NCI-H2081 treated with DMSO at 0.1 percent for 48 hours (cell line): ENCODE data around the gene MCF2L2.
"Not testable (repeated sequence)": the region's sequence is repeated elsewhere in the genome, so short reads cannot be mapped to it uniquely, and the experiment has no call there.

ENCODE experiments used
- DNase-seq: peaks from one replicate; lab custom pipeline; 2025; lab: John Stamatoyannopoulos, UW

The MCF2L2 gene, protein sequence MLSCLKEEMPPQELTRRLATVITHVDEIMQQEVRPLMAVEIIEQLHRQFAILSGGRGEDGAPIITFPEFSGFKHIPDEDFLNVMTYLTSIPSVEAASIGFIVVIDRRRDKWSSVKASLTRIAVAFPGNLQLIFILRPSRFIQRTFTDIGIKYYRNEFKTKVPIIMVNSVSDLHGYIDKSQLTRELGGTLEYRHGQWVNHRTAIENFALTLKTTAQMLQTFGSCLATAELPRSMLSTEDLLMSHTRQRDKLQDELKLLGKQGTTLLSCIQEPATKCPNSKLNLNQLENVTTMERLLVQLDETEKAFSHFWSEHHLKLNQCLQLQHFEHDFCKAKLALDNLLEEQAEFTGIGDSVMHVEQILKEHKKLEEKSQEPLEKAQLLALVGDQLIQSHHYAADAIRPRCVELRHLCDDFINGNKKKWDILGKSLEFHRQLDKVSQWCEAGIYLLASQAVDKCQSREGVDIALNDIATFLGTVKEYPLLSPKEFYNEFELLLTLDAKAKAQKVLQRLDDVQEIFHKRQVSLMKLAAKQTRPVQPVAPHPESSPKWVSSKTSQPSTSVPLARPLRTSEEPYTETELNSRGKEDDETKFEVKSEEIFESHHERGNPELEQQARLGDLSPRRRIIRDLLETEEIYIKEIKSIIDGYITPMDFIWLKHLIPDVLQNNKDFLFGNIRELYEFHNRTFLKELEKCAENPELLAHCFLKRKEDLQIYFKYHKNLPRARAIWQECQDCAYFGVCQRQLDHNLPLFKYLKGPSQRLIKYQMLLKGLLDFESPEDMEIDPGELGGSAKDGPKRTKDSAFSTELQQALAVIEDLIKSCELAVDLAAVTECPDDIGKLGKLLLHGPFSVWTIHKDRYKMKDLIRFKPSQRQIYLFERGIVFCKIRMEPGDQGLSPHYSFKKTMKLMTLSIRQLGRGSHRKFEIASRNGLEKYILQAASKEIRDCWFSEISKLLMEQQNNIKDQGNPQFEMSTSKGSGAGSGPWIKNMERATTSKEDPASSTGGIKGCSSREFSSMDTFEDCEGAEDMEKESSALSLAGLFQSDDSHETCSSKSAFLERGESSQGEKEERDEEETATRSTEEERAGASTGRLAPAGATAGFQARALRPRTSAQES

GRCh38 chr3:183428447-183429211, at the start of gene MCF2L2:
MCF2L2 (minus strand) TSS chr3:183428619; CDS start chr3:183427977, 642 bp downstream.
- DNase-seq = peak; percentile 45

GRCh38 chr3:183477801-183478456, 49.5 kb upstream of the MCF2L2 start:
- peak; percentile 98 for DNase-seq

- not testable (repeated sequence) for DNase-seq
These were observed 47.3 kb upstream of the MCF2L2 start for GRCh38 chr3:183475764-183476162.

GRCh38 chr3:183475016-183475763, 46.8 kb upstream of the MCF2L2 start:
- DNase-seq = no peak

- no peak for DNase-seq
These were observed 45.5 kb upstream of the MCF2L2 start for GRCh38 chr3:183473969-183474368.

GRCh38 chr3:183472155-183472554, 43.7 kb upstream of the MCF2L2 start:
- no peak for DNase-seq

GRCh38 chr3:183468424-183468823, 40.0 kb upstream of the MCF2L2 start:
- no peak for DNase-seq

GRCh38 chr3:183466575-183466974, 38.2 kb upstream of the MCF2L2 start:
- DNase-seq = no peak

- not testable (repeated sequence) for DNase-seq
These were observed 37.3 kb upstream of the MCF2L2 start for GRCh38 chr3:183465710-183466109.

DNA sequence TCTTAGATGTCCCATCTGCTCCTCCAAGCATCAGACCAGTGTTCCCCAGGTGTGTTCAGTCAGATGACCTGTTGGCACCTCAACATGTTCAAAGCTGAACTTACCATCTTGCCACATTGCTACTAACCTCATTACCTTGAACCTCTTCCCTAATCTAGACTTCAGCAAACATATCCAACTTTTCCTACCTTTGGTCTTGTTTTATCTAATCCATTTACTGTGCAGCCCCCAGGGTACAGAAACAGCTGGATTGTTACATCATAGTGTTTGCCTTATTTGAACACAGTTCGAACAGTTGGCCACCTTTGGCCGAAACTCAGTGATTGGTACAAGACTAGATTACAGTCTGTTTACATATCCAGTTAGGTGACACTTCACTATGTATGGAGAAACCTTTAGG, 36.1 kb upstream of the MCF2L2 start:
- no peak for DNase-seq

DNA sequence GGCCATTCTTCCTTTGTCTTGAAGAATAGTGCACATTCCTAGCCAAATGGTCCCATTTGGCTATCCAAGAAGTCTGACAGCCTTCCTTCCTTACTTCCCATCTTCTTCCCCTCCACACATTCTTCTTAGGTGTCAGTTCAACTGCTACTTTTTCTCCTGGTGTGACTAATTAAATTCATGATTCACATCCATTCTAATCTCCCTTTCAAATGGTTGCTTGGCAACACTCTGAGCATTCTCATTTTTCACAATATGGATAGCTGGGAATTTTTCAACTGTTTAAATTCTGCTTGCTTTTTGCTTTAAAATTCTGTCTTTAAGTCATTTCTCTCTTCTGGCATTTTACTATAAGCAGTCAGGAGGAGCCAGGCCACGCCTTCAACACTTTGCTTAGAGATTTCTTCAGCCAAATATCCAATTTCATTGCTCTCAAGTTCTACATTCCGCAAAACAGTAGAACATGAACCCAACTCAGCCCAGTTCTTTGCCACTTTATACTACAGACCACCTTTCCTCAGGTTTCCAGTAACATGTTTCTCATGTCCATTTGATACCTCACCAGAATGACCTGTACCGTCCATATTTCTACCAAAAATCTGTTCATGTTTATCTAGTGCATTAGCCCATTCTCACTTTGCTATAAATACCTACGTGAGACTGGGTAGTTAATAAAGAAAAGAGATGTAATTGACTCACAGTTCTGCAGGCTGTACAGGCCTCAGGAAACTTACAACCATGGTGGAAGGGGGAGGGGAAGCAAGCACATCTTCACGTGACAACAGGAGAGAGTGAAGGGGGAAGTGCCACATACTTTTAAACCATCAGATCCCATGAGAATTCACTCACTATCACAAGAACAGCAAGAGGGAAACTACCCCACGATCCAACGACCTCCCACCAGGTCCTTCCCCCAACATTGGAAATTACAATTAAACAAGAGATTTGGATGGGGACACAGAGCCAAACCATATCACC, 31.9 kb upstream of the MCF2L2 start:
- DNase-seq = no peak

DNA sequence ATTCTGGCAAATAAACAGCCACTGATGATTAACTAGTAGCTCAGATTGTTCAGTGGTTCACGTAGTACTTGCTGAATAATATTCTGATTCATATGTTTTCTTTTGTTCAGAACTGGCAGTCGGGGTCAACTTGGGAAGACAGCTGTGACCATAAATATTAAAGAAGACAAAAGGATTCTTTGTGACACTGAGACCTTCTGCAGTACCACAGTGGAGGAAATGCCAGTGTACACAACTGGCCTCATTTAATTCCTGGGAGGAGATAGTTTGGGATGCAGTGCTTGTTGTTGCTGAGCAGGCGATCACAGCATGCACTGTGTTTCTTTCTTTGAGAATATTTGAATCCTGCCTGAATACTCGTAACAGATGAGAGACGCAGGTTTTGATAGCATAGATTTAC, 26.7 kb upstream of the MCF2L2 start:
- no peak for DNase-seq

DNA sequence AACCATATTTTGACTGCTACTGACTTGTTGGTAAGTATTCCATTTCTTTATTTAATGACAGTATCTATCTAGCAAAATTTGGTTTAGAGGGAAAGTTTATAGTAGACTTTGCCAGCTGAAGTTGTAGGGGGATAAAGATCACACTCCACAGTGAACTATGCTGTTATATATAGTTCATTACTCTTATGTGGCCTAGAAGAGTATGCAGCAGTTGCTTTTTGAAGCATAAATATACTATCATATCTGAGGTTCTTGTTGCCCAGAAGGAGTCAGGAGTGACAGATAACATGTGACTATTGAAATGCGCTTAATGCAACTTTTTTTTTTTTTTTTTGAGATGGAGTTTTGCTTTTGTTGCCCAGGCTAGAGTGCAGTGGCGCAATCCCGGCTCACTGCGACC, 25.6 kb upstream of the MCF2L2 start:
- no peak for DNase-seq

- no peak for DNase-seq
These were observed 21.4 kb upstream of the MCF2L2 start for GRCh38 chr3:183449791-183450190.

DNA sequence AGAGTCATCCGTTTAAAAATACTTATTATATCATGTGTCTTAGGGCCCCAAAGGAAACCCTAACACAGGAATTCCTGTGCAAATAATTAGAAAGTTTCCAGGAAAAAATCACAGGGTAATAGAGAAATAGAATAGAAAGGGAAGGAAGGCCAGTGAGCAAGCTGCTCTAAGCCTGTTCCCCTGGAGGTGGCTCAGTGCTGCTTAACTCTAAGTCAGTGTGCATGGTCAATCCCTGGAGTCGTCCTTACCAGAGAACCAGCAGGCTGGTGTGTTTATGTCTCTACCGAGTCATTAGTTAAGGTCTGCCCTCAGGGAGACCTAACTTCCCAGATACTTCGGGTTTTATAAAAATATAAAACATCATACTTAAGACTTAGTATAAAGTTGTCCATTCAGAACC, 21.0 kb upstream of the MCF2L2 start:
- no peak for DNase-seq

DNA sequence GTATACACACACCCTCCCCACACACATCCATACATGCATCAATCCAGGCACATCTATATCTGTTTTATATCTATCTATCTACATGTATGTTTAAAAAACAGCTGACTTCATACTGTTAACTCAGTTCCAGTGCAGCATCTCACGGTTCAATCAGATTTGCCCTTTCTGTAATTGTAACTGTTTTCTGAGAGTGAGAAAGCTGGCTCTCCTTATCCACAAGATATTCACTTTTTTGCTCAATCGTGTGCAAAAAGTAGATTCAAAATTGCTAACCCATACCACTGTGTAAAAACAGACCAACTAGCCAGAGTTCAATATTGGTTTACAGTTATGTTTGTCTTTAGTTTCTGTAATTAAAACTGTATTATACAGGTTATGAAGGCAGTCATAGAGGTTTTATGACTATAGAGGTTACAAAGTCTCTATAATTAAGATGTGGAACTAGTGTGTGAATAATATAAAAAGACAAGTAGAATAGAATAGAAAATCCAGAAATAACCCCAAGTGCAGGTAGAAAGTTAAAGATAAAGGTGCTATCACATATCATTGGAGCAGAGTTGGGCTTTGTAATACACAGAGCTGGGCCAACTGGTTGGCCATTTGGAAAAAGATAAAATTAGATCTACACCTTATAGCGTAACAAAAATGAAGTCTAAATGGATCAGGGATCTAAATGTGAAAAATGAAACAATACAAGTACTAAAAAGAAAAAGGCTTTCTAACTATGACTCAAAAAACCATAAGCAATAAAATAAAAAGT, 20.1 kb upstream of the MCF2L2 start:
- DNase-seq = no peak

- peak; percentile 89 for DNase-seq
These were observed 19.0 kb upstream of the MCF2L2 start for GRCh38 chr3:183447206-183448001.

GRCh38 chr3:183446838-183447205, 18.4 kb upstream of the MCF2L2 start:
- DNase-seq = no peak
